Measurements from ENCODE around the gene BMP8A. TPM values are rescaled to one million over a fixed set of nuclear protein-coding genes. Genes with fewer than 3 reads are reported as not detected.
"Not testable (repeated sequence)": the region's sequence is repeated elsewhere in the genome, so short reads cannot be mapped to it uniquely, and the experiment has no call there.

Gene BMP8A
- total RNA-seq, 1 experiment from 2014 or later, result 0.54 TPM

GRCh38 chr1:39462074-39462473, 29.4 kb upstream of the BMP8A start:
- H3K4me1 ChIP-seq (ENCODE audit: control insufficient read depth, insufficient read depth, low read length), result no peaks in the 10 kb centered on the region
- CTCF ChIA-PET, result no interaction called here

DNA sequence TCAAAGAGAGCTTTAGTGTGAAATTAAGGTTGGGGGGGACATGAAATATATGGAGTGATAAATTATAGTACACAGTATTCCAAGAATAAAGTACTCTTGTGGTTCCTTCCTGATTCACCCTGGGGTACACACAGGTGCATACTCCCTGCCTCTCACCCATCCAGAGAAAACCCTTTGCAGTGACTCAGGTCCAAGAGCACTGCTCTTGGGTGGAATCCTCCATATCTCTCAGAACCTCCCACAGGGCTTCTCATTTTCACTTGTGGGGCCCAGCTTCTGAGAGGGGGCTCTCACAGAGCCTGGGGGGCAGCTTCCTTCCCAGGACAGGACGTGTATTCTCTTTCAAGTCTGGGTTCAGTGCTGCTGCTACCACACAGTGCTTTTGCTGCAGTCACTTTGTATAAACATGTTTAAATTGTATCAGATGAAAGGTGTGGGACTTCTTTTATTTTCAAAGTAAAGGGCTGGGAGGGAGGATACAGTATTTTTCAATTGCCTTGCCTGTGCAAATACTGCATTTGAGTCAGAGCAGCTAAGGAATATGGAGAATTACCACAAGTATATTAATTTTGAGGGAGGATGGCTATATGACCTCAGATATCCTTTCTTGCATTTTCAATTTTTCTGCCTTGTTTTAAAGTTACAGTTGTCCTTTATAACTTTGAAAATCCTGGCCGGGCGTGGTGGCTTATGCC, 24.9 kb upstream of the BMP8A start:
- Histone ChIP-seq H3K9me3 (ENCODE audit: control insufficient read depth, insufficient read depth, low read depth, low read length) (no peaks in the 10 kb centered on the region), H3K4me1 (ENCODE audit: control insufficient read depth, insufficient read depth, low read length) (no peaks in the 10 kb centered on the region), H3K4me3 (ENCODE audit: low read depth in 2 of 2, low read length in 2 of 2) (no peak overlapping the region), H3K36me3 (ENCODE audit: control insufficient read depth, insufficient read depth, low read length) (peaks cover 61% of the 10 kb centered on the region), H3K27ac (ENCODE audit: low read length) (no peak overlapping the region), H3K27me3 (ENCODE audit: control insufficient read depth, insufficient read depth, low read length) (no peaks in the 10 kb centered on the region)
- DNase-seq (ENCODE audit: low read depth, low spot score), result no peak
- TF ChIP-seq REST (IDR thresholded peaks at IDR 0.05; ENCODE audit: insufficient read depth in 1 of 2, low read depth in 2 of 2, low read length in 1 of 2) (no peak), POLR2AphosphoS5 (IDR thresholded peaks at IDR 0.05; ENCODE audit: low read depth, low read length) (no peak), TCF7L2 (IDR thresholded peaks at IDR 0.05; ENCODE audit: low read depth, low read length) (no peak), SIN3A (IDR thresholded peaks at IDR 0.05; ENCODE audit: borderline replicate concordance, insufficient read depth, low read depth, low read length) (no peak)
- TF ChIP-seq, protein P1, sequence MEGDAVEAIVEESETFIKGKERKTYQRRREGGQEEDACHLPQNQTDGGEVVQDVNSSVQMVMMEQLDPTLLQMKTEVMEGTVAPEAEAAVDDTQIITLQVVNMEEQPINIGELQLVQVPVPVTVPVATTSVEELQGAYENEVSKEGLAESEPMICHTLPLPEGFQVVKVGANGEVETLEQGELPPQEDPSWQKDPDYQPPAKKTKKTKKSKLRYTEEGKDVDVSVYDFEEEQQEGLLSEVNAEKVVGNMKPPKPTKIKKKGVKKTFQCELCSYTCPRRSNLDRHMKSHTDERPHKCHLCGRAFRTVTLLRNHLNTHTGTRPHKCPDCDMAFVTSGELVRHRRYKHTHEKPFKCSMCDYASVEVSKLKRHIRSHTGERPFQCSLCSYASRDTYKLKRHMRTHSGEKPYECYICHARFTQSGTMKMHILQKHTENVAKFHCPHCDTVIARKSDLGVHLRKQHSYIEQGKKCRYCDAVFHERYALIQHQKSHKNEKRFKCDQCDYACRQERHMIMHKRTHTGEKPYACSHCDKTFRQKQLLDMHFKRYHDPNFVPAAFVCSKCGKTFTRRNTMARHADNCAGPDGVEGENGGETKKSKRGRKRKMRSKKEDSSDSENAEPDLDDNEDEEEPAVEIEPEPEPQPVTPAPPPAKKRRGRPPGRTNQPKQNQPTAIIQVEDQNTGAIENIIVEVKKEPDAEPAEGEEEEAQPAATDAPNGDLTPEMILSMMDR (IDR thresholded peaks at IDR 0.05), result no peak
- ATAC-seq, result no peak
- in situ Hi-C loops (cut with HindIII; ENCODE audit: low pct_unique_long_range_greater_than_20kb, low sequenced_read_pairs), result no loop called here
- BruUV-seq (replicated peaks), result no TSS peak
- CTCF ChIA-PET, result no interaction called here
- POLR2A ChIA-PET, result no interaction called here
- intact Hi-C loops (cut with micrococcal nuclease; ENCODE audit: unreplicated experiment), result no loop called here

More at GRCh38 chr1:39462074-39462473, 29.4 kb upstream of the BMP8A start:
- no peak for TF ChIP-seq POLR2AphosphoS5 (IDR thresholded peaks at IDR 0.05; ENCODE audit: low read depth, low read length)
- no peak for TF ChIP-seq REST (IDR thresholded peaks at IDR 0.05; ENCODE audit: insufficient read depth in 1 of 2, low read depth in 2 of 2, low read length in 1 of 2)
- TF ChIP-seq, protein P1 (IDR thresholded peaks at IDR 0.05), result no peak
- TF ChIP-seq SIN3A (IDR thresholded peaks at IDR 0.05; ENCODE audit: borderline replicate concordance, insufficient read depth, low read depth, low read length), result no peak
- no peak for TF ChIP-seq TCF7L2 (IDR thresholded peaks at IDR 0.05; ENCODE audit: low read depth, low read length)
- intact Hi-C loops (cut with micrococcal nuclease; ENCODE audit: unreplicated experiment), result no loop called here
- Histone ChIP-seq H3K27me3 (ENCODE audit: control insufficient read depth, insufficient read depth, low read length) (no peaks in the 10 kb centered on the region), H3K27ac (ENCODE audit: low read length) (no peak overlapping the region), H3K9me3 (ENCODE audit: control insufficient read depth, insufficient read depth, low read depth, low read length) (no peaks in the 10 kb centered on the region), H3K4me3 (ENCODE audit: low read depth in 2 of 2, low read length in 2 of 2) (no peak overlapping the region), H3K36me3 (ENCODE audit: control insufficient read depth, insufficient read depth, low read length) (peaks cover 59% of the 10 kb centered on the region)
- ATAC-seq (no peak), DNase-seq (ENCODE audit: low read depth, low spot score) (no peak)
- in situ Hi-C loops (cut with HindIII; ENCODE audit: low pct_unique_long_range_greater_than_20kb, low sequenced_read_pairs), result no loop called here
- no TSS peak for BruUV-seq (replicated peaks)
- POLR2A ChIA-PET, result no interaction called here

DNA sequence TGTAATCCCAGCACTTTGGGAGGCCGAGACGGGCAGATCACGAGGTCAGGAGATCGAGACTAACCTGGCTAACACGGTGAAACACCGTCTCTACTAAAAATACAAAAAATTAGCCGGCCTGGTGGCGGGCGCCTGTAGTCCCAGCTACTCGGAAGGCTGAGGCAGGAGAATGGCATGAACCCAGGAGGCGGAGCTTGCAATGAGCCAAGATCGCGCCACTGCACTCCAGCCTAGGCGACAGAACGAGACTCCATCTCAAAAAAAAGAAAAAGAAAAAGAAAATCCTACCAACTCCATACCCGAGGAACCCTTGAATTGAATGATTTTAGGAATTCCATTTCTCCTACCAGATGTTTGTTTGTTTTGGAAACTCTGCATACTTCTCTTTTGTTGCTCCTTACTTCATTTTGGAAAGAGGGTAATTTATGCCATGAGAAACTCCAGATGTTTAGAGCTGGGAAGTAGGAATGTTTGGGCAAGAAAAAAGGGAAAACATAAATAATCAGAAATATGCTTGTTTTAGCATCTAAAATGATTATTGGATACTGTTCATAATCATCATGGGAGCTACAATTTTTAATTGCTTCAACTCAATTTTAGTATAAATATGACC, 24.2 kb upstream of the BMP8A start:
- H3K27ac ChIP-seq (ENCODE audit: low read length); in situ Hi-C loops (cut with HindIII; ENCODE audit: low pct_unique_long_range_greater_than_20kb, low sequenced_read_pairs); H3K4me1 ChIP-seq (ENCODE audit: control insufficient read depth, insufficient read depth, low read length); ATAC-seq; BruUV-seq (replicated peaks); H3K27me3 ChIP-seq (ENCODE audit: control insufficient read depth, insufficient read depth, low read length); POLR2A ChIA-PET; CTCF ChIA-PET; intact Hi-C loops (cut with micrococcal nuclease; ENCODE audit: unreplicated experiment); H3K9me3 ChIP-seq (ENCODE audit: control insufficient read depth, insufficient read depth, low read depth, low read length); DNase-seq (ENCODE audit: low read depth, low spot score); H3K4me3 ChIP-seq (ENCODE audit: low read depth in 2 of 2, low read length in 2 of 2): not testable (repeated sequence)
- peaks cover 67% of the 10 kb centered on the region for H3K36me3 ChIP-seq (ENCODE audit: control insufficient read depth, insufficient read depth, low read length)

All from Panc1 (cell line).